Naive thymus-derived CD8-positive, alpha-beta T cell (primary cell): Measurements from ENCODE around the gene CTDP1. TPM values are rescaled to one million over a fixed set of nuclear protein-coding genes. Genes with fewer than 3 reads are reported as not detected.

Experiments
- ATAC-seq, 2 donors: fragments of 150-1000 bp; cut with Tn5 transposase in 1 of 2; sonication (Bioruptor Pico), chemical (Tn5 transposase) in 1 of 2; 1 replicate in 1 of 2; 2 replicates in 1 of 2; pipeline ENCODE4 v1.10.0; 2021; ENCODE audit warnings: mild to moderate bottlenecking in 2 of 2, moderate library complexity in 2 of 2
- POLR2A ChIA-PET: fragments of 350-600 bp; sonication (Branson Sonifier 250); formaldehyde crosslinking; loops from one replicate; lab custom pipeline; 2021; ENCODE audit warnings: antibody characterized with exemption; lab: Charles Lee
- DNase-seq, 10 donors: peaks; one replicate each; pipeline versions ENCODE4 v3.0.0 to v3.0.0-alpha.2; 2020 to 2022
- H3K27ac Mint-ChIP-seq, 10 donors: one replicate each; pipeline ENCODE4 v1.8.0; 2020 to 2022; ENCODE audit warnings: mild to moderate bottlenecking in 10 of 10, mixed read lengths in 10 of 10, moderate library complexity in 4 of 10, inconsistent platforms in 1 of 10
- H3K27me3 Mint-ChIP-seq, 5 donors: one replicate each; pipeline ENCODE4 v1.8.0; 2021 to 2022; ENCODE audit warnings: mixed read lengths in 5 of 5
- H3K36me3 Mint-ChIP-seq, 3 donors: one replicate each; pipeline ENCODE4 v1.8.0; 2020 to 2022; ENCODE audit warnings: mixed read lengths in 3 of 3, mild to moderate bottlenecking in 2 of 3, inconsistent platforms in 1 of 3
- H3K4me1 Mint-ChIP-seq, 4 donors: one replicate each; pipeline ENCODE4 v1.8.0; 2021 to 2022; ENCODE audit warnings: mixed read lengths in 4 of 4
- H3K4me3 Mint-ChIP-seq, 10 donors: one replicate each; pipeline ENCODE4 v1.8.0; 2020 to 2022; ENCODE audit warnings: mild to moderate bottlenecking in 10 of 10, mixed read lengths in 10 of 10, moderate library complexity in 6 of 10, inconsistent platforms in 1 of 10
- H3K9me3 Mint-ChIP-seq, 9 donors: one replicate each; pipeline ENCODE4 v1.8.0; 2020 to 2022; ENCODE audit warnings: mixed read lengths in 9 of 9, mild to moderate bottlenecking in 3 of 9, inconsistent platforms in 1 of 9, moderate library complexity in 1 of 9
- polyA plus RNA-seq, 3 donors: library from polyadenylated mRNA; unstranded; fragments of 300-500 nt; fragmentation: Illumina TruSeq; gene quantifications; one replicate each; pipeline ENCODE4 v1.2.3, GENCODE V29; 2021
- total RNA-seq, 8 experiments: library from RNA in 2 of 8; stranded (reverse) in 2 of 8; gene quantifications; one replicate each; pipeline ENCODE4 v1.2.3 and lab custom pipeline; 2021 to 2026

CTDP1 gene
- total and polyA plus RNA-seq, 5 experiments from 2014 or later = 7.9 to 46.2 (median 31.1) TPM

GRCh38 chr18:79678665-79679551 lies 695 bp upstream of the CTDP1 start:
- no peaks in the 10 kb centered on the region for H3K27me3 Mint-ChIP-seq
- H3K9me3 Mint-ChIP-seq = peaks cover 0 to 8% (median 0%) of the 10 kb centered on the region in 9 donors
- H3K36me3 Mint-ChIP-seq = peaks cover 7 to 19% (median 17%) of the 10 kb centered on the region in 3 donors
- peak overlapping the region; percentile 92 to 99 (median 97) for H3K4me3 Mint-ChIP-seq
- H3K27ac Mint-ChIP-seq = peak overlapping the region; percentile 95 to 99 (median 99)
- peak; percentile 96 to 100 (median 99) for DNase-seq
- peak; percentile 86 to 87 for ATAC-seq
- POLR2A ChIA-PET = interaction anchor here (0.6 to 1.6 kb wide), 11 partner anchors 188 to 610 kb away, joined by 3 to 5 read pairs (median 4); partner anchors contain the start of genes ATP9B, HSBP1L1, NFATC1 and RBFA
- peaks cover 14 to 66% (median 53%) of the 10 kb centered on the region in 4 donors for H3K4me1 Mint-ChIP-seq

DNA sequence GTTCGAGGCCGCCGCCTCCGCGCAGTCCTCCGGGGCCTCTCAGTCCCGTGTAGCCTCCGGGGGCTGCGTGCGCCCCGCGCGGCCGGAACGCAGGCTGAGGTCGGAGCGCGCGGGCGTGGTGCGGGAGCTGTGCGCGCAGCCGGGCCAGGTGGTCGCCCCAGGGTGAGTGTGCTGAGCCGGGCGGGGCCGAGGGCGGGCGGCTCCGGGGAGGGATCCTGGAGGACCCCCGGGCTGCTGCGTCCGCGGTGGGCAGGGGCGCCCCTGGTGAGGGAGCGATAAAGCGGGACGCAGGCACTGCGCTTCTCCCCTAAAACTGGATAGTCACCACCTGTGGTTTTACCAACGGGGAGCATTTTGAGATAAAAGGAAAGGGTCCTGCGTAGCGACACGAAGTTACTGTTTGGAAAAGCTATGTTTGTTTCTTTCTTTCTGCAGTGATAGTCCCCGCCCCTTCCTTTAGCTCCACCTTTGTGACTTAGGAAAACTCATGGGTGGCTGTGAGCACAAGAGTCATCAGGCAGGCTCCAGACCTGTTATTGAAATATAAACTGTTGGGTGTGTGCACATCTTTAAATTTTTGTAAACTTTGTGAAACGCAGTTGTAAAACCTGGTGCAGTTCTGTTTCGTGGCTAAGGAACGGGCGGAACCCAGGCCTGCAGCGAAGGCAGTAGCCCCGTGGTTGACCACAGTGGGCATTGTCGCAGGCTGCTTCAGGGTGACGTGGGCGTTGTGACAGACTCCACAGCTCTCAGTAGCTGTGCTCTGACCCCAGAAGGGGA lies 687 bp downstream of the CTDP1 start:
- ATAC-seq (no peak), DNase-seq (peak in 7 of 10 donors; percentile 20 to 67 (median 50))
- peak overlapping the region; percentile 80 to 95 (median 91) for H3K4me3 Mint-ChIP-seq
- H3K4me1 Mint-ChIP-seq = peaks cover 20 to 77% (median 67%) of the 10 kb centered on the region in 4 donors
- H3K27me3 Mint-ChIP-seq = no peaks in the 10 kb centered on the region
- H3K9me3 Mint-ChIP-seq = peaks cover 0 to 8% (median 0%) of the 10 kb centered on the region in 9 donors
- POLR2A ChIA-PET = interaction anchor here (0.6 kb wide), 1 partner anchor 14 kb away, joined by 3 read pairs; no protein-coding TSS in a partner anchor
- H3K27ac Mint-ChIP-seq = peak overlapping the region; percentile 89 to 97 (median 93)
- peaks cover 7 to 17% (median 13%) of the 10 kb centered on the region in 3 donors for H3K36me3 Mint-ChIP-seq

DNA sequence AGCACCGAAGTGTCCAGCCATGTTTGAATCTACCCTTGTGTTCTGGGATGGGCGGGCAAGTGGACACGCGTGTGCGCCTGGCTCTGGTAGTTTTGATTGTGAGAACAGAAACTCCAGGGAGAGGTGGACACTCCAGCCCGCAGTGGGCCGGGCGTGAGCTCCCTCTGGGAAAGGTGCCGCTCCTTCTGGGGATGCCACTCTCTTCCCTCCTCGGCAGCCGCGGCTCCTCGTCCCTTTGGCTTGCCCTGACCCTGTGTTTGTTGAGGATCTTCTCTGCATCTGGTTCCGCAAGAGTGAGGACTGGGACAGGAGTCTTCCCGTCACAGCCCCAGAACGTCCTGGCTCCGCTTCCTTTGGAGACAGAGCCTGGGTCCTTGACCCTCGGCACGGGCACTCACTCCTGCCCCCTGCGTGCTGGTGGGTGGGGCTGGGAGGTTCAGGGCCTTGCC lies 1.3 kb downstream of the CTDP1 start:
- Mint-ChIP-seq H3K4me1 (peaks cover 21 to 78% (median 71%) of the 10 kb centered on the region in 4 donors), H3K4me3 (peak overlapping the region; percentile 80 to 95 (median 91)), H3K27ac (peak overlapping the region; percentile 89 to 97 (median 93)), H3K27me3 (no peaks in the 10 kb centered on the region), H3K9me3 (peaks cover 0 to 4% (median 0%) of the 10 kb centered on the region in 9 donors), H3K36me3 (peaks cover 2 to 14% (median 7%) of the 10 kb centered on the region in 3 donors)
- POLR2A ChIA-PET = interaction anchor here (0.6 kb wide), 1 partner anchor 15 kb away, joined by 3 read pairs; no protein-coding TSS in a partner anchor
- no peak for DNase-seq
- no peak for ATAC-seq

- H3K36me3 Mint-ChIP-seq = peaks cover 0 to 13% (median 2%) of the 10 kb centered on the region in 3 donors
- POLR2A ChIA-PET = no interaction called here
- ATAC-seq = peak in 1 of 2 donors; percentile 1
- H3K4me3 Mint-ChIP-seq = peak overlapping the region; percentile 80 to 95 (median 91)
- peak overlapping the region; percentile 74 to 97 (median 93) for H3K27ac Mint-ChIP-seq
- peaks cover 26 to 80% (median 75%) of the 10 kb centered on the region in 4 donors for H3K4me1 Mint-ChIP-seq
- peak; percentile 25 to 85 (median 66) for DNase-seq
- H3K9me3 Mint-ChIP-seq = peaks cover 0 to 4% (median 0%) of the 10 kb centered on the region in 9 donors
- H3K27me3 Mint-ChIP-seq = no peaks in the 10 kb centered on the region
Observed at GRCh38 chr18:79681484-79682387, 2.1 kb downstream of the CTDP1 start.

GRCh38 chr18:79682481-79682880 lies 2.9 kb downstream of the CTDP1 start:
- H3K4me3 Mint-ChIP-seq = peak overlapping the region; percentile 80 to 95 (median 91)
- peaks cover 0 to 4% (median 0%) of the 10 kb centered on the region in 9 donors for H3K9me3 Mint-ChIP-seq
- peaks cover 0 to 10% (median 0%) of the 10 kb centered on the region in 3 donors for H3K36me3 Mint-ChIP-seq
- no peaks in the 10 kb centered on the region for H3K27me3 Mint-ChIP-seq
- POLR2A ChIA-PET = no interaction called here
- H3K27ac Mint-ChIP-seq = peak overlapping the region; percentile 50 to 97 (median 93)
- no peak for DNase-seq
- ATAC-seq = no peak
- peaks cover 26 to 74% (median 72%) of the 10 kb centered on the region in 4 donors for H3K4me1 Mint-ChIP-seq

DNA sequence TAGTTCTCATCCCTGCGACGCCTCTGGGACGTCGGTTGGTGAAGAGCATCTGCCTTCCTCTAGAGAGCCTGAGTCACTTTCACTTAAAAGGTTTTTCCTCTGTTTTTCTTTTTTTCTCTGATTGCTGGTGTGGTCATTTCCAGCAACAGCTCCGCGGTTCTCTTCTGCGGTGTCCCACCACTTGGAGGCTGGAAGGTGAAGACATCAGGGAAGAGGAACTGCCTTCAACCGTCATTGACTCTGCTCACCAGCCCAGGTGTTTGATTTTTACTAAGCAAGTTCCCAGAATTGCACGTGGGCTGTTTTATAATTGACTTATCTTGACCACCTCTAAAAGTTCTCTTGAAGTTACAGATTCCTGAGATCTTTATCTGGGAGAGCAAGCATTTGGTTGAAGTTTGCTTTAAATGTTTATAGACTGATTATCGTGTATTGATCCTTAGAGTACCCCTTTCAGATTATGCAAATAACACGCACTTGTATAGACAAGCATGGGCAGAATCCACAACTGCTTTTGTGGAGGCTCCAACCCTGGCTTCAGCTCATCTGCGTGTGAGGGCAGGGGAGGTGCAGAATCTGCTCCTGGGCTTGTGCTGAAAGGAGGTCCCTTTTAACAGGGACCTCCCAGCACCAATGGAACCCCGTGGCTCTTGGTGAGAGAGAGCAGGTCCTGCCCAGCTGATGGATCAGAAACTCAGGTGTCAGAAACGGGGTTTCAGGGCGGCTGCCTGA lies 3.5 kb downstream of the CTDP1 start:
- POLR2A ChIA-PET = no interaction called here
- peak in 4 of 10 donors; percentile 29 to 52 (median 42) for DNase-seq

GRCh38 chr18:79683626-79684282 lies 4.2 kb downstream of the CTDP1 start:
- Mint-ChIP-seq H3K4me3 (peak overlapping the region; percentile 54 to 95 (median 90)), H3K27me3 (no peaks in the 10 kb centered on the region), H3K36me3 (peaks cover 0 to 10% (median 0%) of the 10 kb centered on the region in 3 donors), H3K9me3 (peaks cover 0 to 4% (median 0%) of the 10 kb centered on the region in 9 donors), H3K27ac (peak overlapping the region; percentile 50 to 97 (median 88)), H3K4me1 (peaks cover 27 to 74% (median 69%) of the 10 kb centered on the region in 4 donors)
- ATAC-seq = no peak
- DNase-seq = no peak
- POLR2A ChIA-PET = no interaction called here

More for the DNA sequence above, 3.5 kb downstream of the CTDP1 start:
- ATAC-seq = no peak
- Mint-ChIP-seq H3K27ac (peak overlapping the region; percentile 50 to 97 (median 93)), H3K4me1 (peaks cover 27 to 76% (median 72%) of the 10 kb centered on the region in 4 donors), H3K27me3 (no peaks in the 10 kb centered on the region), H3K36me3 (peaks cover 0 to 10% (median 0%) of the 10 kb centered on the region in 3 donors), H3K9me3 (peaks cover 0 to 4% (median 0%) of the 10 kb centered on the region in 9 donors), H3K4me3 (peak overlapping the region; percentile 54 to 95 (median 91))

- peak overlapping the region; percentile 44 to 95 (median 74) for H3K4me3 Mint-ChIP-seq
- peak in 3 of 10 donors; percentile 44 to 64 (median 53) for DNase-seq
- peaks cover 0 to 4% (median 0%) of the 10 kb centered on the region in 9 donors for H3K9me3 Mint-ChIP-seq
- H3K36me3 Mint-ChIP-seq = peaks cover 0 to 13% (median 0%) of the 10 kb centered on the region in 3 donors
- H3K27ac Mint-ChIP-seq = peak overlapping the region; percentile 50 to 97 (median 84)
- no peaks in the 10 kb centered on the region for H3K27me3 Mint-ChIP-seq
- peaks cover 28 to 78% (median 71%) of the 10 kb centered on the region in 4 donors for H3K4me1 Mint-ChIP-seq
- POLR2A ChIA-PET = no interaction called here
- no peak for ATAC-seq
Observed at GRCh38 chr18:79684283-79684631, 4.7 kb downstream of the CTDP1 start.

DNA sequence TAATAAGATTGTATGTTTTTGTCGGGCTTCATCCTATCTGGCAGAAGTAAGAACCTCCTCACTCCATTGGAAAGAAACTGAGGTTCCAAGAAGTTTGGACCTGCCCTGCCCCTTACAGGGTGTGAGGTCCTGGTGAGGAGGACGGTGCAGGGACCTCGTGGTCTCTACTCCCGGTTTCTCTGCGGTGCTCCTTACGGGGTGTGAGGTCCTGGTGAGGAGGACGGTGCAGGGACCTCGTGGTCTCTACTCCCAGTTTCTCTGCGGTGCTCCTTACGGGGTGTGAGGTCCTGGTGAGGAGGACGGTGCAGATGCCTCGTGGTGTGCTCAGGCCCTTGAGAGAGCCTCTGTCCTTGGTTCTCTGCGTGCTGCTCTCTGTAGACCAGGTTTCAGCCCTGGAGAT lies 5.2 kb downstream of the CTDP1 start:
- H3K4me3 Mint-ChIP-seq = peak overlapping the region in 9 of 10 donors; percentile 34 to 95 (median 60)
- H3K9me3 Mint-ChIP-seq = peaks cover 0 to 4% (median 0%) of the 10 kb centered on the region in 9 donors
- DNase-seq (no peak), ATAC-seq (no peak)
- H3K36me3 Mint-ChIP-seq = peaks cover 0 to 13% (median 0%) of the 10 kb centered on the region in 3 donors
- H3K4me1 Mint-ChIP-seq = peaks cover 30 to 83% (median 74%) of the 10 kb centered on the region in 4 donors
- no peaks in the 10 kb centered on the region for H3K27me3 Mint-ChIP-seq
- H3K27ac Mint-ChIP-seq = peak overlapping the region; percentile 42 to 97 (median 82)
- POLR2A ChIA-PET = no interaction called here

- POLR2A ChIA-PET = no interaction called here
- H3K27me3 Mint-ChIP-seq = no peaks in the 10 kb centered on the region
- peak overlapping the region in 9 of 10 donors; percentile 4 to 95 (median 45) for H3K4me3 Mint-ChIP-seq
- H3K27ac Mint-ChIP-seq = peak overlapping the region; percentile 53 to 97 (median 82)
- peaks cover 0 to 4% (median 0%) of the 10 kb centered on the region in 9 donors for H3K9me3 Mint-ChIP-seq
- ATAC-seq (peak; percentile 45 to 58), DNase-seq (peak in 4 of 10 donors; percentile 26 to 65 (median 57))
- H3K4me1 Mint-ChIP-seq = peaks cover 34 to 88% (median 78%) of the 10 kb centered on the region in 4 donors
- peaks cover 0 to 13% (median 0%) of the 10 kb centered on the region in 3 donors for H3K36me3 Mint-ChIP-seq
Observed at GRCh38 chr18:79685281-79685680, 5.7 kb downstream of the CTDP1 start.
